ENCODE data around the gene SH3TC2.

The SH3TC2 gene

GRCh38 chr5:149027636-149028035 lies 35.2 kb downstream of the SH3TC2 start:
- no peak for DNase-seq

- DNase-seq = no peak
Observed at GRCh38 chr5:149024943-149025342, 37.9 kb downstream of the SH3TC2 start.

GRCh38 chr5:149024477-149024876 lies 38.4 kb downstream of the SH3TC2 start:
- no peak for DNase-seq

GRCh38 chr5:149022200-149022599 lies 40.7 kb downstream of the SH3TC2 start:
- DNase-seq = no peak

- no peak for DNase-seq
Observed at GRCh38 chr5:149019679-149020078, 43.2 kb downstream of the SH3TC2 start.

GRCh38 chr5:149018909-149019443 lies 43.9 kb downstream of the SH3TC2 start:
- DNase-seq = no peak

GRCh38 chr5:149017636-149018035 lies 45.2 kb downstream of the SH3TC2 start:
- no peak for DNase-seq

GRCh38 chr5:149015561-149015960 lies 47.3 kb downstream of the SH3TC2 start:
- no peak for DNase-seq

GRCh38 chr5:149015126-149015525 lies 47.7 kb downstream of the SH3TC2 start:
- no peak for DNase-seq

GRCh38 chr5:149014571-149015031 lies 48.3 kb downstream of the SH3TC2 start:
- no peak for DNase-seq

GRCh38 chr5:149013796-149014195 lies 49.1 kb downstream of the SH3TC2 start:
- no peak for DNase-seq

- DNase-seq = no peak
Observed at GRCh38 chr5:149012350-149012749, 50.5 kb downstream of the SH3TC2 start.

GRCh38 chr5:149011728-149012127 lies 51.1 kb downstream of the SH3TC2 start:
- no peak for DNase-seq

GRCh38 chr5:149011084-149011483 lies 51.8 kb downstream of the SH3TC2 start:
- no peak for DNase-seq

GRCh38 chr5:149007174-149007573 lies 55.7 kb downstream of the SH3TC2 start:
- no peak for DNase-seq

GRCh38 chr5:149006426-149006825 lies 56.4 kb downstream of the SH3TC2 start:
- DNase-seq = no peak

GRCh38 chr5:149005077-149005892 lies 57.6 kb downstream of the SH3TC2 start:
- DNase-seq = no peak

GRCh38 chr5:149004559-149004958 lies 58.3 kb downstream of the SH3TC2 start:
- no peak for DNase-seq

GRCh38 chr5:149002761-149003689 lies 59.8 kb downstream of the SH3TC2 start:
- DNase-seq = no peak

- DNase-seq = no peak
Observed at GRCh38 chr5:149002053-149002452, 60.8 kb downstream of the SH3TC2 start.

GRCh38 chr5:149001162-149001561 lies 61.7 kb downstream of the SH3TC2 start:
- DNase-seq = no peak

- no peak for DNase-seq
Observed at GRCh38 chr5:148999741-149000140, 63.1 kb downstream of the SH3TC2 start.

GRCh38 chr5:148998174-148998797 lies 64.6 kb downstream of the SH3TC2 start:
- DNase-seq = peak in 1 of 2 experiments; percentile 37
